Astrocyte of the cerebellum (primary cell): Measurements from ENCODE around the gene LY86.
"Not testable (repeated sequence)": the region's sequence is repeated elsewhere in the genome, so short reads cannot be mapped to it uniquely, and the experiment has no call there.

Source experiments
- DNase-seq: peaks from one replicate; pipeline ENCODE4 v3.0.0-alpha.2; 2011; ENCODE audit warnings: low read depth
- H3K4me3 ChIP-seq: 2 replicates; pipeline ENCODE4 v1.5.1; 2011; ENCODE audit warnings: mild to moderate bottlenecking, low read depth, low read length, moderate library complexity
- CTCF ChIP-seq: IDR thresholded peaks from 2 replicates; pipeline ENCODE4 v1.5.1; 2012; ENCODE audit warnings: low read length, low read depth, moderate library complexity, mild to moderate bottlenecking; ENCODE audit errors: missing control alignments
- in situ Hi-C: cut with HindIII; loops from 2 replicates; pipeline ENCODE4 v1.10.0; 2017; ENCODE audit warnings: low sequenced_read_pairs

The LY86 gene

GRCh38 chr6:6609450-6609849 lies 20.9 kb downstream of the LY86 start:
- in situ Hi-C loops: no loop called here
- no peak for DNase-seq
- no peak for TF ChIP-seq CTCF
- no peak overlapping the region for H3K4me3 ChIP-seq

- DNase-seq: no peak
- no peak overlapping the region for H3K4me3 ChIP-seq
- in situ Hi-C loops: no loop called here
- TF ChIP-seq CTCF: no peak
Observed at GRCh38 chr6:6610031-6610591, 21.6 kb downstream of the LY86 start.

GRCh38 chr6:6611486-6611885 lies 23.0 kb downstream of the LY86 start:
- DNase-seq: no peak
- in situ Hi-C loops: no loop called here
- no peak for TF ChIP-seq CTCF
- no peak overlapping the region for H3K4me3 ChIP-seq

GRCh38 chr6:6612308-6612707 lies 23.8 kb downstream of the LY86 start:
- in situ Hi-C loops: no loop called here
- no peak for TF ChIP-seq CTCF
- no peak overlapping the region for H3K4me3 ChIP-seq
- DNase-seq: no peak

- H3K4me3 ChIP-seq, in situ Hi-C loops, DNase-seq: not testable (repeated sequence)
Observed at GRCh38 chr6:6613103-6613718, 24.7 kb downstream of the LY86 start.

GRCh38 chr6:6614096-6614982 lies 25.8 kb downstream of the LY86 start:
- in situ Hi-C loops: no loop called here
- TF ChIP-seq CTCF: no peak
- DNase-seq: no peak
- no peak overlapping the region for H3K4me3 ChIP-seq

- TF ChIP-seq CTCF: no peak
- H3K4me3 ChIP-seq: no peak overlapping the region
- no peak for DNase-seq
- in situ Hi-C loops: no loop called here
Observed at GRCh38 chr6:6614983-6615349, 26.4 kb downstream of the LY86 start.
